Mucosa of rectum (tissue), 2 donors: ENCODE measurements around the gene OR2A5.

Experiments used
- H3K27ac ChIP-seq, 2 donors: one replicate each; pipeline ENCODE4 v1.7.0; 2013; ENCODE audit warnings: inconsistent platforms in 2 of 2, low read depth in 2 of 2, low read length in 2 of 2
- H3K27me3 ChIP-seq, 2 donors: one replicate each; pipeline ENCODE4 v1.7.0; 2013; ENCODE audit warnings: low read length in 2 of 2; ENCODE audit not compliant: control insufficient read depth in 2 of 2, insufficient read depth in 2 of 2
- H3K36me3 ChIP-seq, 2 donors: one replicate each; pipeline ENCODE4 v1.7.0; 2013; ENCODE audit warnings: low read length in 2 of 2; ENCODE audit not compliant: control insufficient read depth in 2 of 2, insufficient read depth in 2 of 2
- H3K4me1 ChIP-seq, 2 donors: one replicate each; pipeline ENCODE4 v1.7.0; 2013; ENCODE audit warnings: low read length in 2 of 2, mild to moderate bottlenecking in 1 of 2; ENCODE audit not compliant: control insufficient read depth in 2 of 2, insufficient read depth in 2 of 2
- H3K4me3 ChIP-seq, 2 donors: one replicate each; pipeline ENCODE4 v1.7.0; 2013; ENCODE audit warnings: low read length in 2 of 2
- H3K9ac ChIP-seq, 2 donors: one replicate each; pipeline ENCODE4 v1.7.0; 2013; ENCODE audit warnings: low read length in 2 of 2, low read depth in 1 of 2, mild to moderate bottlenecking in 1 of 2
- H3K9me3 ChIP-seq, 2 donors: one replicate each; pipeline ENCODE4 v1.7.0; 2013; ENCODE audit warnings: low read length in 2 of 2; ENCODE audit not compliant: control insufficient read depth in 2 of 2
- donor health status: healthy.
- donor health status: Normal muscosa, but diverticular disease.

OR2A5 gene

GRCh38 chr7:144105211-144105610 is 56.5 kb downstream of the OR2A5 start:
- Histone ChIP-seq H3K27me3 (no peaks in the 10 kb centered on the region), H3K4me1 (no peaks in the 10 kb centered on the region), H3K9me3 (no peaks in the 10 kb centered on the region), H3K36me3 (no peaks in the 10 kb centered on the region), H3K27ac (no peak overlapping the region), H3K9ac (no peak overlapping the region), H3K4me3 (no peak overlapping the region)
